NCI-H82 treated with DMSO at 0.1 percent for 48 hours (cell line): ENCODE results near the gene CD6.

Source experiments
- DNase-seq: peaks from one replicate; lab custom pipeline; 2025; ENCODE audit not compliant: unreplicated experiment; lab: John Stamatoyannopoulos, UW

CD6 gene

DNA sequence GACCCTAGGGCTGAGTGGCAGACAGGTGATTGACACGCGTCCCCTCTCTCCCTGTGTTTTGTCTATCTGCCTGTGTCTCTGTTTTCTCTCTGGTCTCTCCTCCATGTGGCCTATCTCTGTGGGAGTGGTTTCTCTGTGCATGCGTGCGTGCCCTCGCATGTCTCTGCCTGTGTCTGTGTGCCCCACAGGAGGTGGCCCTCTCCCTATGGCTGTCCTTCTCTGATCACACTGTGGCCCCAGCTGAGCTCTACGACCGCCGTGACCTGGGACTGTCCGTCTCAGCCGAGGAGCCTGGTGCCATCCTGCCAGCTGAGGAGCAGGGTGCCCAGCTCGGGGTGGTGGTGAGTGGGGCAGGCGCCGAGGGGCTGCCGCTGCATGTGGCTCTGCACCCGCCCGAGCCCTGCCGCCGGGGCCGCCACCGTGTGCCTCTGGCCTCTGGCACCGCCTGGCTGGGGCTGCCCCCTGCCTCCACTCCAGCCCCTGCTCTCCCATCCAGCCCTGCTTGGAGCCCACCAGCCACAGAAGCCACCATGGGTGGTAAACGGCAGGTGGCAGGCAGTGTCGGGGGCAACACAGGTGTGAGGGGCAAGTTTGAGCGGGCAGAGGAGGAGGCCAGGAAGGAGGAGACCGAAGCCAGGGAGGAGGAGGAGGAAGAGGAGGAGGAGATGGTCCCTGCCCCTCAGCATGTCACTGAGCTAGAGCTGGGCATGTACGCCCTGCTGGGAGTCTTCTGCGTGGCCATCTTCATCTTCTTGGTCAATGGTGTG, 35.6 kb upstream of the CD6 start:
- no peak for DNase-seq

DNA sequence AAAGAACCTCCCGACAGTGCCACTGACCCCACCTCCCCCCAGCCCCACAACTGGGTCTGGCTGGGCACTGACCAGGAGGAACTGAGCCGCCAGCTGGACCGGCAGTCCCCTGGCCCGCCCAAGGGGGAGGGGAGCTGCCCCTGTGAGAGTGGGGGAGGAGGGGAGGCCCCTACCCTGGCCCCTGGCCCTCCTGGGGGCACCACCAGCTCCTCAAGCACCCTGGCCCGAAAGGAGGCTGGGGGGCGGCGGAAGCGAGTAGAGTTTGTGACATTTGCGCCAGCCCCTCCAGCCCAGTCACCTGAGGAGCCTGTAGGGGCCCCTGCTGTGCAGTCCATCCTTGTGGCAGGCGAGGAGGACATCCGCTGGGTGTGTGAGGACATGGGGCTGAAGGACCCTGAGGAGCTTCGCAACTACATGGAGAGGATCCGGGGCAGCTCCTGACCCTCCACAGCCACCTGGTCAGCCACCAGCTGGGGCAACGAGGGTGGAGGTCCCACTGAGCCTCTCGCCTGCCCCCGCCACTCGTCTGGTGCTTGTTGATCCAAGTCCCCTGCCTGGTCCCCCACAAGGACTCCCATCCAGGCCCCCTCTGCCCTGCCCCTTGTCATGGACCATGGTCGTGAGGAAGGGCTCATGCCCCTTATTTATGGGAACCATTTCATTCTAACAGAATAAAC, 34.9 kb upstream of the CD6 start:
- DNase-seq, result no peak

DNA sequence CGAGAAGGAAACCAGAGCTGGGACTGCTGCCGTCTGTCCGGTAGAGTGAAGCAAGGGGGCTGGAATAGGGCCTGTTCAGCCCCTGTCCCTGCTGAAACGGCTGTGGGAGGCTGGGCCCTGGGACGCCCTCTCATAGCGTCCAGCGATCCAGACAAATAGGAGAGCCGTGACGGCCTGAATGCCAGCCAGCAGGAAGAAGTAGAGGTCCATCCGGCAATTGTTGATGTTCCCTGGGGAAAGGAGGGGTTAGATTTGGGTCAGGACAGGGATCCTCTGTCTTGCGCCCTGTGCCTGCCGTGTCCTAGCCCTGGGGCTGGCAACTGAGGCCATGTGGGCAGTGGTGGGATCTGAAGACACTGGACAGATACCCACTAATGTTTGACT, 34.3 kb upstream of the CD6 start:
- DNase-seq, result no peak

DNA sequence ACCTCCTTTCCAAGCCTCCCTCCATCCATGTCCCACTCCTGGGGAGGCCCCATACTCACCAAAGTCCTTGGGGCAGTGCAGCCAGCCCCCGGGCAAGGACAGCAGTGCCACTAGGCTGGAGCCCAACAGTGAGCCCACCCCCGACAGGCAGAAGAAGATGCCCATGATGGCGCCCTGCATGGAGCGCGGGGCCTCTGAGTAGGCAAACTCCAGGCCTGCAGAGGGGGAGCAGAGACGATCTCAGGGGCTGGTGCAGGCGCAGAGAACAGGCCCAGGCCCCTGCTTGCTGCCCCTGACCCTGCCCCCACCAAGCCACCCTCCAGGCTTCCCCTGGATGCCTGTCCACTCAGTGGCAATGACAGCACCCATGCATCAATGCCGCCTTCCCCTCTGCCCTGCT, 33.7 kb upstream of the CD6 start:
- no peak for DNase-seq

DNA sequence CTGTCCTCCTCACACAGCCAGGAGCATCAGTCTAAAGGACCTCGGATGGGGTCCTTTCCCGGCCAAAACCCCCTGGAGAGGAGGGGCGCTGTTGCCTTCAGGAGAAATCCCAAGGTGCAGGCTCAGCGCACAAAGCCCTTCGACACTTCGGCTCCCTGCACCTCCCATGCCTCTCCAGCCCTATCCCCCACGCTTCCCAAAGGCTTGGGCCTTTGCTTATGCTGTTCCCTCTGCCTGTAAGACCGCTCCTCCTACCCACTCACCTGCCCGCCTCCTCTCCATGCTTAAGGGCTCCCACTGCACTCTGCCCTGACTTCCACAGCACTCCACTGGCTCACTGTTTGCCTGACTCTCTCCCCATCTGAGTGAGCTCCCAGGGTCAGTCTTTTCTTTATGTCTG, 33.0 kb upstream of the CD6 start:
- DNase-seq, result no peak

DNA sequence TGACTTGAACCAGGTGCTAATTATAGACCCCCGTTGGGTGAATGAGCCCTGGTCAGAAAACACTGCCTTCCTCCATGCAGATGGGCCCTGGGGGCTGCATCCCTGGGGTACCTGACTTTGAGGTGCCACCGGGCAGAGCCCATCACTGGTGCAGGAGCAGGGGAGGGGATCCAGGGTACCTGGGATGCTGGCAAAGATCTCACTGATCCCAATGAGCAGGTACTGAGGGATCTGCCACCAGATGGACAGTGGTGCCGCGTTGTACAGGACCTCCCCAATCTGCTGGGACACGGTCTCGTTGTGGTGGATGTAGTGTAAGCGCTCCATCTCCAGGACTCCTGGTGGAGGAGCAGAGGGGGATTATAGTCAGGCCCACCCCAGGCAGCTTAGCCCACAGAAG, 32.2 kb upstream of the CD6 start:
- DNase-seq, result no peak

DNA sequence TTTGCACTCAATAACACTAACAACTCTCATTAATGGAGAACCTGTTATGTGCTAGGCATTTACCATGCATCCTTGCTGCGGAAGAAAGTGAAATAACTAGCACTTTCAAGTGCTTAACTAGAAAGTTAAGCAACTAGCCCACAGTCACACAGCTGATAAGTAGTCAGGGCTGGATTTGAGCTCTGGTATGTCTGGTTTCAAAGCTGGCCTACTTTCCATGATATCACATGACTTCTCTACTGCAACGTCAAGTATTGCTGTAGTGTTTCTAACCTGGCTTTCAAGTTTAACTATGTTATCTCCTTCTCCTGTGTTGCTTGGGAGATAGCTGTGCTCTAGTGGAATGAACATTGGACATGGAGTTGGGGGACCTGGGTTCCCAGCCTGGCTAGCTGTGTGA, 31.6 kb upstream of the CD6 start:
- no peak for DNase-seq

DNA sequence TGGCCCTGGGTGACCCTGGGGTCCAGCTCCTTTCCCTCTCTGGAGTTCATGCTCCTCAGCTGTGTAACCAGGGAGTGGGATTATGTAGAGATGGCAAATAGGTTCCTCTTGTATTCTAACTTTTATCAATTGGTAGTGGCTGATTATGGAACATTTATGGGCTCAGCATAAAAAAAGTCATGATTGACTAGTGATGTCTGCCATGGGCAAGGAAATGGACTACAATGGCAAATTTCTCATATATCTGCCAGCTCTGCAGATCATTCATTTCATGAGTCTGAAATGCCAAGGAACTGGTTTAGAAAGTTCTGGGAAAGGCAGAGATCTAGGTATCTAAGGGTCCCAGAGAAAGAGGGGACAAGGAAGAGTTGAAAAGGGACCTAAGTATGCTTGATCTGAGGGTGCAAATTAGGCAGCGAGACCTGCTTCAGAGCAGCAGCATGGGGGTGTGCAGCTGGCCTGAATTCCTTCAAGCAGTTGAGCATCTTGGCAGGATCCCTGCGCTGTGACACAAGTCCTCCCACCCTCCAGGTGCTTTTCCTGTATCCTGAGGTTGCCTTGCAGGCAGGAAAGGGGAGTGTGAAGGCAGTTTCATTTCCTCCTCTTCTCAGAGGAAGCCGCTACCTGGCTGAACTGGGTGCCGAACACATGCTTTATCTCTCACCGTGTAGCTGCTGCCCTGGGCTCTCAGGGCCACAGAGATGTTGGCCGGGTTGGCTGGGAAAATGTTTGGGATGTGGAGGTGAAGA, 29.9 kb upstream of the CD6 start:
- DNase-seq, result no peak

DNA sequence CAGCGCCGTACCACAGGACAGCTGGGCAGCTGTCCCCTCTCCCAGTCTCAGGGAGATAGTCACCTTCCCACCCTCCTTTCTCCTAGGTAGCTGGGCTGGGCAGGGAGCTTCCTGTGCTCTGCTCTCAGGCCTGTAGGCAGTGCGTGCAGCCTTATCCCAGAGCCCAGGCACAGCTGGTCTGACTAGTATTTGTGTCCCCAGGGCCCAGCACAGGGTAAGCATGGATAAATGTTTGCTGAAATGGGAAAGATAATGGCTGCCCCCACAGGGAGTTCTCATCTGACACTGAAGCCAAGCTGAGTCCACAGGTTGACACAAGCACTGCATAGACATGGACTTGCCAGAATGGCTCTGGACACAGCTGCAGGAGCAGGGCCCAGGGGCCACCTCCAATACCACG, 29.3 kb upstream of the CD6 start:
- no peak for DNase-seq

DNA sequence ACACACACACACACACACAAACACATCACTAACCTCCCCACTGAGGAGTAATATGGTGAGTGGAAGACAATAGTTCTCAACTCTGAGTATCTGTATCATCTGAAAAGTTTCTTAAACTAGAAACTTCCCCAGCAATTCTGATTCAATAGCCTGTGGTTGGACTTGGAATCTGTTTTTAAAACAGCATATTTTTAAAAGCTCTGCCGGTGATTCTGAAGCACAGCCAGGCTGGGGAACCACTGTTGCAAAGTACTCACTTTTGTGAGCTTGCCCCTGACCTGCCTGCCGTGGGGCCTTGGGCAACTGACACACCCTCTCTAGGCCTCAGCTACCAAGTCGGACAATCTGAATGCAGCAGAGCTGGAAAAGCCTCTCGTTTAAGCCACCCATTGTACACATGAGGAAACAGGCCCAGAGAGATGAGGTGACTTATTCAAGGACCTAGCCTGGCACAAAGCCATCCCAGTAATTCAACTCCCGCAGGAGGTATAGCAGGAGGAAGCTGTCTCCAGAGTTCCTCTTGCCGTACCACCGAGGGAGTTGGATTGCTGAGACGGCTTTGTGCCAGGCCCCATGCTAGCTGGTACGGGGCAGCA, 28.4 kb upstream of the CD6 start:
- DNase-seq, result no peak

DNA sequence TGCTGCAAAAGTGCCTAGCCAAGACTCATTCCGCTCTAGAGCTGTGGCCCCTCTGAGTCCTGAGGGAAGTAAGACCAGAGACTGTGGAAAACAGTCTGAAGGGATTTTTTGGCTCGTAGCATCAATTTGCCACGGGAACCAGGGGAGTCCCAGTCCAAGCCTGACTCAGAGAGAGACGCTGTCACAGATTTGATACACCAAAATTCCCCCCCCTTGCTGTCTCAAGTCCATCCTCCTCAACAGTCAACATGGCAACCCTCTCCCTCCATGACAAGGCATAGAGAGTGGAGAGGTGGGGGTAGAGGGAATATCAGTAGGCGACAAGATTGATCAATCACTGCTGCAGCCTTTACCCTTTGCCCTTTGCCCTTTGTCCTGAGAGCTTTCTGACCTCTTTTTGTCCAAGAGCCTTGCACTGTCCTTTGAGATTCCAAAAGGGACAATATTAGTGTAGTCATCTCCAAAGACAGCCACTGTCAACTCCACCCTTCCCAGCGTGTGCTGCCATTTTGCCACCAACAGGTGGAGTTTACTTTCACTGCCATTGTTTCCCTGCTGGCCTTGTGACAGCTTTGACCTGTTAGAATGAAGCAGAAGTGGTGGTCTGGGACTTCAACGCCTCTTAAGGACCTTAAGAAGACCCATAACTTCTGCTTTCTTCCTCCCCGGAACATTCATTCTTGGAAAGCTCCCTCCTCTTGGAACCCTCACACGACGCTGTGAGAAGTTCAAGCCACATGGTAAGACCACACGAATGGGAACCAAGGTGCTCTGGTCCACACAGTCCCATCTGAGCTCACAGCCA, 26.8 kb upstream of the CD6 start:
- no peak for DNase-seq

DNA sequence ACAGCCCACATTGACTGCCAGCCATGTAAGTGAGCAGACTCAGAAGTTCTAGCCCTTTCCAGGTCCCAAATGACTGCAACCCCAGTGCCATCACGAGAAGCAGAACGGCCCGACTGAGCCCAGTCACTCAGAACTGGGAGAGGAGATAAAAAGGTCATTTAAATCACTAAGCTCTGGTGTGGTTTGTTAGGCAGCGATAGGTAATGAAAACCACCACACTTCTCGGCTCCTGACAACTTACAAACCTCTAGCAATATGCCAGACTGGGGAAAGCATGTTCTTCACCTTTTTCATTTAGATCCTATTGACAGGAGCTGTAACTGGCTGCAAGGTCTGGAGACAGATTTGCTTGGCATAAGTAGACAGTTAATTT, 26.2 kb upstream of the CD6 start:
- no peak for DNase-seq

DNA sequence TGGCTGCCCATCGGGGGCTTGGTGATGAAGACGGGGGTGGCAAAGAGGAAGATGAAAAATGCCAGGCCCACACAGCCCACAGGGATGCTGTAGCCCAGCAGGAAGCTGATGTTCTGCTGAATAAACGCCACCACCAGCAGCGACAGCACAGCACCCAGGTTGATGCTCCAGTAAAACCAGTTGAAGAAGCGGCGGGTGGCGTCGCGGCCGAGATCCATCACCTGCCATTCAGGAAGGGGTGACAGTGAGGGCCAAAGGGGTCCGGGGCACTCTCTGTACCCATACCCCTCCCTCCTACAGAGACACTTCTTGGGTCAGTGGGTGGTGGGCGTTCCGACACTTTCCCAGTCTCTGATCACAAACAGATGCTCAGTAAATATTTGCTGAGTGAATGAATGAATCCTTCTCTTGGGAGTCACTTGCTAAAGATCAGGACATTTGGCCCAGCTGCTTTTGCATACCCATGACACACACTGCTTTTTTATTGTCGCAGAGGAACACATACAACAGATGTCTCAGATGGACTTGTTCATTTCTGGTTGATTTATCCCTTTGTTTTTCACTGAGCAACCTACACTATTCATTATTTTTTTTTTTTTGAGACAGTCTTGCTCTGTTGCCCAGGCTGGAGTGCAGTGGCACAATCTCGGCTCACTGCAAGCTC, 24.7 kb upstream of the CD6 start:
- DNase-seq, result no peak

DNA sequence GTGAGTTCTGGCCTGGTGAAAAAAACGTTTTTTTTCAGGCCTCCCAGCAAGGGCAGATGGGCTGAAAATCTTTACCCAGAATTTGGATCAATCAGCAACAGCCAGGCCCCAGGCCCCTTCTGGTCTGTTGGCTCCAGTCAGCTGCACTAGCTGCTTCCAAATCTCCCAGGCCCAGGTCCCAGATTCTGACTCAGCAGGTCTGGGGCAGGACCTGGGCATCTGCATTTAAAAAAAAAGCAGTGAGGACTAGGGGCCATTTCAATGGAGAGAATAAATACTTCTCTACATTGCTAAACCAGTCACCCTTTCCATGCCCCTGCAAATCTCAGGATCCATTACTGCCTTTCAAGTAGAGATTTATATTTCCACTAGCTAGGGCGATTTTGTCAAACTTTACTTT, 23.8 kb upstream of the CD6 start:
- no peak for DNase-seq

DNA sequence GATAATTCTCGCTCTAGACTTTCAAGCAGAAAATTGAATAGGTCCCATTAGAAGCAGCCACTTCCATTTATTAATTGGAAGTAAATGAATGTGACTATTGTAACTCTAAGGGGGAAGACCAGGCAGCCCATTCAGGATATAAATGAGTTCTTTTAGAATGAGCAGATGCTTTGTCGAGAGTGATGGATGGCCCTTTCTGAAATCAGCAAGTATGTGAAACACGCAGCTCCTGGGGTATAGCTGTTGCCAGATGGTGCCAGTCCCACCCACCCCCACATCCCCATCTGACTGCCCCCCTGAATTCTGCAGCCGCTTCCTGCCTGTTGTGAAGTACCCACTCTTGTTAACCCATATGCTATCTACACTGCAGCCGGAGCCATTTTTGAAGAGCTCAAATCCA, 23.2 kb upstream of the CD6 start:
- DNase-seq, result no peak

DNA sequence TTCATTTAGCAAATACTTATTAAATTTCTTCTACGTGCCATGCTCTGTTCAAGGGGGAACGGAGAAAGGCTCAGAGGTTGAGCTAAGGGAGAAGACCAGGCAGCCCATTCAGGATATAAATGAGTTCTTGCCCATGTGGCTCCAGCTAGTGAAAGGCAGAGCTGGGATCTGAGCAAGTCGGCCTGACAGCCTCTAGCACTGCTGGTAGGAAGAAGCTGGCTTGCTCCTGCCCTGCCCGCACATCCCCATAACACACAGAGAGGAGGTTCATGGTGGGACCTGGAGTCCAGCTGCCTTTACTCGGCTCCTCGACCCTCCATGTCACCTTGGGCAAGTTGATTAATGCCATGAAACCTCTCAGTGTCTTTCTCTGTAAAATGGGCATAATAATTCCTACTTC, 21.5 kb upstream of the CD6 start:
- no peak for DNase-seq

DNA sequence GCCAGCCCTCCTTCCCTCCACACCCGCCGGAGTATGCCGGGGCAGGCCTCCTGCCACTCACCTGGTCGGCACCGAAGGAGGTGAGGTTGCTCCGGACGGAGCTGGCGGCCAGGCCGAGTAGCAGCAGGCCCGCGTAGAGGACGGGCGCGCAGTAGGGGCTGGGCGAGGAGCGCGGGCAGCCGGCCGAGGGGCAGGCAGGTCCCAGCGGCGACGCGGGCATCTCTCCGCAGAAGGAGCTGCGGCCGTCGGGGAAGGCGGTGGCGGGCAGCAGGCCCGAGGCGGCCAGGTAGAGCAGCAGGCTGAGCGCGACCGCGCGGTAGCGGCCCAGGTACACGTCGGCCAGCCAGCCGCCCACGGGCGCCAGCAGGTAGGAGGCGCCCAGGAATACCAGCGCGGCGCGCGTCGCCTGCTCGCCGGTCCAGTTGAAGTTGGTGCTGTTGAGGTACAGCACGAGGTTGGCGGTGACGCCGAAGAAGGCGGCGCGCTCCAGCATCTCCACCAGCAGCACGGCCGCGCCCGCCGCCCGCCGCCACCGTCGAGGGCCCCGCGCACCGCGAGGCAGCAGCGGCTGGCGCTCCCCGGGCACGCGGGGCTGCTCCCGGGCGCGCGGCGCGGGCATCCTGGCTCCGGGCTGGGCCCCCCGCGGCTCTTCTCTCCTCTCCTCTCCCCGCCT, 20.4 kb upstream of the CD6 start:
- no peak for DNase-seq

DNA sequence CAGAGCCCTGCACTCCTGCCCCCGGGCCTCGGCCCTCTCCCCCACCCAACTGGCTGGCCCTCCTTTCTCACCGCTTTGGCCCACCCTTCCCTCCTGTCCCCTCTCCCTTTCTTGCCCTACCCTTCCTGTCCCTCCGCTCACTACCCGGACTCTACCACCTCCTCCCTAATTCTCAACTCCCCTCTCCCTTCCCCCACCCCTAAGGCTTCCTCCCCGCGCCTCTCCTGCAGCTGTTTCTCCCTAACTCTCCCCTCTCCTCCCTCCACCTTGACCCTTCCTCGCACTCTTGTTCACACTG, 19.9 kb upstream of the CD6 start:
- no peak for DNase-seq

DNA sequence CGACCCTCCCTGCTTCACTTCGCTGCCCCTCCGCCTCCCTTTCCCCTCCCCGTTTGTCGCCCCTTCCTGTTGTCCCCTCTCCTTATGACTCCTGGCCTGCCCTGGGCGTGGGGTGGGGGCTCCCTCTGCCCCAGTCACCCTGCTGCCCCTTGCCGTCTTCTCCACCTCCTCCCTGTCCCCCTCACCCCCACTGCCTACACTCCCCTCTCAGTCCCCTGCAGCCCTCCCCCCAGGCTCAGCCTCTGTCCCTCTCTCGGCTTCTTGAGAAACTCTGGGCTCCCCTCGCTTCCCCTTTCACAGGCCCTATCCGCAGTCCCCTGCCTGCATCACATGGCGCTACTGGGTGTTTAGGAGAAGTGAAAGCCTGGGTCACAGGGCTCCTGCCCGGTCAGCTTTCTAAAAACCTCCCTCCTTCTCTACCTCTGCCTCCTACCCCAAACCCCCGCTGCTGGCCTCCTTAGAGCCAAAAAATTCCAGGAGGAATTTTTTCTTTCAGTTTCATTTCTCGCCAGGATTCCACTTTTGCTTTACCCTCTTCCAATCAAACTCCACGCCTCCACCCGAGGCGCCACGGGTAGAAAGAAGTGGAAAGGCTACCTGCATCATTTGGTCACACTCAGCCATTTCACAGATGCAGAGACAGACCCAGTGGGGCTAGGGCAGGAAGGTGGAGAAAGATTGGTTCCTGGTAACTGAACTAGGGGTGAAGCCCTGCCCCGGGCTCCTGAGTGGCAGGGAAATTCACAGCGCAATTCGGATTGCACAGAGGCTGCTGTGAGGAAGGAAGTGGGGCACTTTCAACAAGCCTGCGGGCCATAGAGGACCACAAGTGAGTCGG, 19.4 kb upstream of the CD6 start, which contains the start of gene SLC15A3:
SLC15A3 (minus strand) TSS at position 273 of the 838 bp plus-strand sequence. CDS start 625 bp downstream, outside the sequence.
- DNase-seq, result no peak
